IMR-90 (cell line): ENCODE results near the gene MAT2B. TPM values are rescaled to one million over a fixed set of nuclear protein-coding genes. Genes with fewer than 3 reads are reported as not detected.

Experiments used
- ATAC-seq: fragments of 200-7000 bp; cut with Tn5 transposase; 2 replicates; pipeline ENCODE4 v1.9.1; 2020; ENCODE audit warnings: low read depth, mild to moderate bottlenecking, moderate library complexity
- BruUV-seq: library from RNA; stranded (reverse); fragments of 400-500 nt; replicated peaks from 2 replicates; lab custom pipeline; 2021; lab: Mats Ljungman, UMichigan
- CTCF ChIA-PET: fragments of 300-600 bp; formaldehyde crosslinking; extraction: SDS; loops from one replicate; lab custom pipeline; 2021; ENCODE audit warnings: antibody characterized with exemption; lab: Yijun Ruan, JAX
- POLR2A ChIA-PET: fragments of 300-600 bp; sonication (Branson Sonifier 250); formaldehyde crosslinking; loops from one replicate; lab custom pipeline; 2022; ENCODE audit warnings: antibody characterized with exemption; ENCODE audit not compliant: unreplicated experiment; lab: Charles Lee
- DNase-seq: peaks from one replicate; pipeline ENCODE4 v3.0.0; 2013
- H2AFZ ChIP-seq: replicated peaks from 2 replicates; pipeline ENCODE3; 2013; ENCODE audit warnings: low read length, mild to moderate bottlenecking; ENCODE audit not compliant: poor library complexity
- H2AK5ac ChIP-seq: 2 replicates; pipeline ENCODE4 v1.6.1; 2013; ENCODE audit warnings: low read depth, low read length, inconsistent platforms
- H2AK9ac ChIP-seq: replicated peaks from 2 replicates; pipeline ENCODE3; 2013; ENCODE audit warnings: mild to moderate bottlenecking, low read depth, low read length, moderate library complexity; ENCODE audit not compliant: poor library complexity
- H2BK120ac ChIP-seq: 2 replicates; pipeline ENCODE4 v1.6.1; 2013; ENCODE audit warnings: low read depth, low read length, inconsistent platforms
- H2BK15ac ChIP-seq: 3 replicates; pipeline ENCODE4 v1.6.1; 2013; ENCODE audit warnings: low read depth, low read length, inconsistent platforms
- H2BK20ac ChIP-seq: 2 replicates; pipeline ENCODE4 v1.6.1; 2013; ENCODE audit warnings: low read depth, mild to moderate bottlenecking, inconsistent platforms, low read length, moderate library complexity
- H2BK5ac ChIP-seq: 2 replicates; pipeline ENCODE4 v1.6.1; 2013; ENCODE audit warnings: mild to moderate bottlenecking, low read depth, low read length, inconsistent platforms; ENCODE audit not compliant: poor library complexity, severe bottlenecking
- H3K14ac ChIP-seq: replicated peaks from 2 replicates; pipeline ENCODE4 v1.6.1; 2013; ENCODE audit warnings: low read depth, low read length, inconsistent platforms
- H3K18ac ChIP-seq: 2 replicates; pipeline ENCODE4 v1.6.1; 2013; ENCODE audit warnings: low read depth, low read length, control low read depth
- H3K23ac ChIP-seq: 2 replicates; pipeline ENCODE4 v1.6.1; 2013; ENCODE audit warnings: low read depth, low read length, inconsistent platforms
- H3K27ac ChIP-seq: 2 replicates; pipeline ENCODE4 v1.5.1; 2013; ENCODE audit warnings: mild to moderate bottlenecking, control low read depth, low read length; ENCODE audit not compliant: insufficient read depth
- H3K27me3 ChIP-seq: 2 replicates; pipeline ENCODE4 v1.6.1; 2013; ENCODE audit warnings: low read length; ENCODE audit not compliant: control insufficient read depth, insufficient read depth
- H3K36me3 ChIP-seq: 2 replicates; pipeline ENCODE4 v1.6.1; 2013; ENCODE audit warnings: low read length, mixed read lengths; ENCODE audit not compliant: control insufficient read depth, insufficient read depth
- H3K4ac ChIP-seq: 2 replicates; pipeline ENCODE4 v1.6.1; 2013; ENCODE audit warnings: low read depth, low read length, inconsistent platforms
- H3K4me1 ChIP-seq: 2 replicates; pipeline ENCODE4 v1.6.1; 2013; ENCODE audit warnings: low read length, mixed read lengths; ENCODE audit not compliant: control insufficient read depth, insufficient read depth
- H3K4me2 ChIP-seq: 2 replicates; pipeline ENCODE4 v1.6.1; 2013; ENCODE audit warnings: low read depth, mild to moderate bottlenecking, control low read depth, low read length, moderate library complexity
- H3K4me3 ChIP-seq: 2 replicates; pipeline ENCODE4 v1.5.1; 2013; ENCODE audit warnings: low read depth, mild to moderate bottlenecking, control low read depth, low read length, moderate library complexity; ENCODE audit not compliant: insufficient read depth
- H3K56ac ChIP-seq: 2 replicates; pipeline ENCODE4 v1.6.1; 2013; ENCODE audit warnings: low read length, inconsistent platforms; ENCODE audit not compliant: insufficient read depth; ENCODE audit errors: extremely low read depth
- H3K79me1 ChIP-seq, 2 experiments: 2 replicates each; pipeline ENCODE4 v1.6.1; 2013; ENCODE audit warnings: low read length in 2 of 2, inconsistent platforms in 1 of 2, low read depth in 1 of 2
- H3K9ac ChIP-seq: 2 replicates; pipeline ENCODE4 v1.6.1; 2013; ENCODE audit warnings: low read depth, low read length, control low read depth
- H3K9me1 ChIP-seq: 2 replicates; pipeline ENCODE4 v1.6.1; 2013; ENCODE audit warnings: low read length, inconsistent platforms; ENCODE audit not compliant: insufficient read depth
- H3K9me3 ChIP-seq: 2 replicates; pipeline ENCODE4 v1.6.1; 2013; ENCODE audit warnings: low read length; ENCODE audit not compliant: control insufficient read depth, insufficient read depth
- H4K20me1 ChIP-seq: 2 replicates; pipeline ENCODE4 v1.6.1; 2013; ENCODE audit warnings: low read length, inconsistent platforms; ENCODE audit not compliant: insufficient read depth
- H4K5ac ChIP-seq: 2 replicates; pipeline ENCODE4 v1.6.1; 2013; ENCODE audit warnings: mild to moderate bottlenecking, low read depth, low read length, control low read depth
- H4K8ac ChIP-seq, 2 experiments: 2 replicates each; pipeline ENCODE4 v1.6.1; 2013; ENCODE audit warnings: low read depth in 2 of 2, low read length in 2 of 2, control low read depth in 1 of 2, inconsistent platforms in 1 of 2
- H4K91ac ChIP-seq: 2 replicates; pipeline ENCODE4 v1.6.1; 2013; ENCODE audit warnings: low read depth, low read length, inconsistent platforms; ENCODE audit not compliant: insufficient read depth
- BHLHE40 ChIP-seq: fragments of 150-350 bp; IDR thresholded peaks from 2 replicates; pipeline ENCODE4 v1.6.1; 2016; ENCODE audit warnings: mild to moderate bottlenecking, low read depth, low read length
- CEBPB ChIP-seq: IDR thresholded peaks from 2 replicates; pipeline ENCODE4 v1.6.1; 2012; ENCODE audit warnings: low read depth, low read length, improper control_type of control experiment
- CHD1 ChIP-seq: IDR thresholded peaks from 2 replicates; pipeline ENCODE4 v1.6.1; 2012; ENCODE audit warnings: low read depth, low read length, improper control_type of control experiment
- FOS ChIP-seq: fragments of 150-350 bp; IDR thresholded peaks from 2 replicates; pipeline ENCODE4 v1.6.1; 2016; ENCODE audit warnings: low read depth, low read length
- MXI1 ChIP-seq: IDR thresholded peaks from 2 replicates; pipeline ENCODE4 v1.6.1; 2012; ENCODE audit warnings: low read depth, mild to moderate bottlenecking, low read length, moderate library complexity, borderline replicate concordance
- NFE2L2 ChIP-seq: fragments of 150-350 bp; IDR thresholded peaks from 2 replicates; pipeline ENCODE4 v1.6.1; 2016; ENCODE audit warnings: low read depth, mild to moderate bottlenecking, low read length
- POLR2A ChIP-seq: IDR thresholded peaks from 2 replicates; pipeline ENCODE4 v1.6.1; 2012; ENCODE audit warnings: mild to moderate bottlenecking, low read depth, low read length
- RAD21 ChIP-seq: IDR thresholded peaks from 2 replicates; pipeline ENCODE4 v1.6.1; 2012; ENCODE audit warnings: low read length, improper control_type of control experiment
- RFX5 ChIP-seq: IDR thresholded peaks from 2 replicates; pipeline ENCODE4 v1.8.0; 2012; ENCODE audit warnings: low read depth, mild to moderate bottlenecking, low read length, moderate library complexity
- SMC3 ChIP-seq: fragments of 150-350 bp; IDR thresholded peaks from 2 replicates; pipeline ENCODE4 v1.6.1; 2016; ENCODE audit warnings: low read depth, mild to moderate bottlenecking, antibody characterized with exemption, low read length, moderate library complexity
- WGBS, 2 experiments: methylation state at CpG; one replicate each; pipeline versions ENCODE4 v1.1.5 to v1.1.7; 2013; ENCODE audit warnings: missing lambda C conversion rate in 2 of 2; ENCODE audit not compliant: insufficient read length in 1 of 2; ENCODE audit errors: extremely low coverage in 2 of 2; 5-methylcytosine and 5-hydroxymethylcytosine counted together
- dilution Hi-C: fragments of 300-500 bp; cut with HindIII; formaldehyde crosslinking; loops from one replicate; pipeline ENCODE4 v1.14.3; 2018; ENCODE audit warnings: low sequenced_read_pairs; ENCODE audit not compliant: unreplicated experiment
- in situ Hi-C: fragments of 300-500 bp; cut with MboI; formaldehyde crosslinking; loops from 3 replicates; pipeline ENCODE4 v1.14.3; 2019; ENCODE audit warnings: low sequenced_read_pairs, inconsistent platforms, mixed read lengths
- intact Hi-C: fragments of 100-400 bp; cut with micrococcal nuclease; formaldehyde crosslinking; loops from 2 replicates; pipeline ENCODE4 v1.10.0; 2022
- polyA plus RNA-seq, 3 experiments: library from polyadenylated mRNA; depleted of rRNA; stranded (reverse); fragments of >200 nt; gene quantifications; 2 replicates each; pipeline ENCODE4 v1.2.3, GENCODE V29; 2012; ENCODE audit warnings: low replicate concordance in 1 of 3
- total RNA-seq: library from RNA; depleted of rRNA; stranded (reverse); fragments of >200 nt; gene quantifications from 2 replicates; pipeline ENCODE4 v1.2.3, GENCODE V29; 2012
- TF ChIP-seq, protein P1 (sequence below): fragments of 150-350 bp; IDR thresholded peaks from 2 replicates; pipeline ENCODE4 v1.6.1; 2017; ENCODE audit warnings: mild to moderate bottlenecking, antibody characterized with exemption, low read length, low read depth
- TF ChIP-seq, protein P2 (sequence below): conservative IDR thresholded peaks from 2 replicates; pipeline ENCODE4 v1.5.1; 2012; ENCODE audit warnings: mild to moderate bottlenecking, low read depth, low read length, improper control_type of control experiment
- TF ChIP-seq, protein P3 (sequence below): fragments of 150-350 bp; IDR thresholded peaks from 2 replicates; pipeline ENCODE4 v1.6.1; 2016; ENCODE audit warnings: low read depth, mild to moderate bottlenecking, low read length, moderate library complexity, borderline replicate concordance

MAT2B gene
- total and polyA plus RNA-seq, 2 of the 4 experiments (the other 2 are of a cell fraction) = 41.7 to 80.3 TPM

- Histone ChIP-seq H3K4me1 (no peaks in the 10 kb centered on the region), H3K14ac (peak within 1 kb of the TSS; percentile 96), H2BK15ac (peak within 1 kb of the TSS; percentile 89; the same call in 2 of the 3 replicates), H2BK5ac (peak within 1 kb of the TSS; percentile 94), H3K56ac (peak within 1 kb of the TSS; percentile 99), H3K9me1 (no peaks in the 10 kb centered on the region), H3K4ac (peak within 1 kb of the TSS; percentile 98), H4K5ac (peak within 1 kb of the TSS; percentile 95), H3K4me2 (peak within 1 kb of the TSS; percentile 96), H3K27ac (peak within 1 kb of the TSS; percentile 89), H3K79me1 (peaks cover 15 to 19% of the 10 kb centered on the region in 2 experiments; a peak in 3 of 4 replicates), H2BK120ac (peak within 1 kb of the TSS; percentile 84), H3K4me3 (peak within 1 kb of the TSS; percentile 65), H4K20me1 (no peaks in the 10 kb centered on the region), H2AFZ (peak within 1 kb of the TSS; percentile 89), H3K36me3 (peaks cover 3% of the 10 kb centered on the region; the same call in 1 of the 2 replicates), H2AK5ac (peak within 1 kb of the TSS; percentile 76), H3K27me3 (no peaks in the 10 kb centered on the region), H2BK20ac (peak within 1 kb of the TSS; percentile 48; the same call in 1 of the 2 replicates), H4K8ac (peak within 1 kb of the TSS; percentile 70 to 99), H4K91ac (peak within 1 kb of the TSS; percentile 95), H3K9me3 (no peaks in the 10 kb centered on the region), H3K18ac (peak within 1 kb of the TSS; percentile 95), H3K23ac (peak within 1 kb of the TSS; percentile 97), H2AK9ac (peak within 1 kb of the TSS; percentile 75), H3K9ac (peak within 1 kb of the TSS; percentile 90)
- POLR2A ChIA-PET = interaction anchor here (0.5 to 0.9 kb wide), 6 partner anchors 15 to 317 kb away, joined by 3 to 4 read pairs (median 3); no protein-coding TSS in a partner anchor
- CTCF ChIA-PET = interaction anchor here (0.7 kb wide), 1 partner anchor 23 kb away, joined by 3 read pairs; no protein-coding TSS in a partner anchor
- intact Hi-C loops = loop anchor here (1.0 kb wide), 1 partner anchor 44 kb away; no protein-coding TSS in a partner anchor
- in situ Hi-C loops = no loop called here
- peak; percentile 90 for ATAC-seq
- dilution Hi-C loops = no loop called here
- 1% methylated on average over 35 of the region's 59 CpGs; no CpG with 5 or more reads in 1 of the 2 experiments for WGBS, 2 experiments
- DNase-seq = peak; percentile 99
- BruUV-seq = no TSS peak
- TF ChIP-seq, protein P1, sequence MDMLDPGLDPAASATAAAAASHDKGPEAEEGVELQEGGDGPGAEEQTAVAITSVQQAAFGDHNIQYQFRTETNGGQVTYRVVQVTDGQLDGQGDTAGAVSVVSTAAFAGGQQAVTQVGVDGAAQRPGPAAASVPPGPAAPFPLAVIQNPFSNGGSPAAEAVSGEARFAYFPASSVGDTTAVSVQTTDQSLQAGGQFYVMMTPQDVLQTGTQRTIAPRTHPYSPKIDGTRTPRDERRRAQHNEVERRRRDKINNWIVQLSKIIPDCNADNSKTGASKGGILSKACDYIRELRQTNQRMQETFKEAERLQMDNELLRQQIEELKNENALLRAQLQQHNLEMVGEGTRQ = peak; percentile 5; the same call in 1 of the 2 replicates
- TF ChIP-seq NFE2L2 = no peak
- TF ChIP-seq MXI1 = peak; percentile 78; the same call in 1 of the 2 replicates
- no peak for TF ChIP-seq RAD21
- TF ChIP-seq, protein P2, sequence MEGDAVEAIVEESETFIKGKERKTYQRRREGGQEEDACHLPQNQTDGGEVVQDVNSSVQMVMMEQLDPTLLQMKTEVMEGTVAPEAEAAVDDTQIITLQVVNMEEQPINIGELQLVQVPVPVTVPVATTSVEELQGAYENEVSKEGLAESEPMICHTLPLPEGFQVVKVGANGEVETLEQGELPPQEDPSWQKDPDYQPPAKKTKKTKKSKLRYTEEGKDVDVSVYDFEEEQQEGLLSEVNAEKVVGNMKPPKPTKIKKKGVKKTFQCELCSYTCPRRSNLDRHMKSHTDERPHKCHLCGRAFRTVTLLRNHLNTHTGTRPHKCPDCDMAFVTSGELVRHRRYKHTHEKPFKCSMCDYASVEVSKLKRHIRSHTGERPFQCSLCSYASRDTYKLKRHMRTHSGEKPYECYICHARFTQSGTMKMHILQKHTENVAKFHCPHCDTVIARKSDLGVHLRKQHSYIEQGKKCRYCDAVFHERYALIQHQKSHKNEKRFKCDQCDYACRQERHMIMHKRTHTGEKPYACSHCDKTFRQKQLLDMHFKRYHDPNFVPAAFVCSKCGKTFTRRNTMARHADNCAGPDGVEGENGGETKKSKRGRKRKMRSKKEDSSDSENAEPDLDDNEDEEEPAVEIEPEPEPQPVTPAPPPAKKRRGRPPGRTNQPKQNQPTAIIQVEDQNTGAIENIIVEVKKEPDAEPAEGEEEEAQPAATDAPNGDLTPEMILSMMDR = peak; percentile 28
- TF ChIP-seq CHD1 = no peak
- TF ChIP-seq RFX5 = no peak
- TF ChIP-seq POLR2A = peak; percentile 82
- TF ChIP-seq BHLHE40 = 0 out of 2 replicates have a peak, but pooled peaks have one; percentile 6
- TF ChIP-seq CEBPB = peak; percentile 71
- TF ChIP-seq, protein P3, sequence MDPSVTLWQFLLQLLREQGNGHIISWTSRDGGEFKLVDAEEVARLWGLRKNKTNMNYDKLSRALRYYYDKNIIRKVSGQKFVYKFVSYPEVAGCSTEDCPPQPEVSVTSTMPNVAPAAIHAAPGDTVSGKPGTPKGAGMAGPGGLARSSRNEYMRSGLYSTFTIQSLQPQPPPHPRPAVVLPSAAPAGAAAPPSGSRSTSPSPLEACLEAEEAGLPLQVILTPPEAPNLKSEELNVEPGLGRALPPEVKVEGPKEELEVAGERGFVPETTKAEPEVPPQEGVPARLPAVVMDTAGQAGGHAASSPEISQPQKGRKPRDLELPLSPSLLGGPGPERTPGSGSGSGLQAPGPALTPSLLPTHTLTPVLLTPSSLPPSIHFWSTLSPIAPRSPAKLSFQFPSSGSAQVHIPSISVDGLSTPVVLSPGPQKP = no peak
- no peak for TF ChIP-seq FOS
- TF ChIP-seq SMC3 = no peak
Measured at GRCh38 chr5:163459819-163460561, 45.4 kb upstream of the MAT2B start, which contains the start of gene NUDCD2. Gene NUDCD2 (minus strand): TSS chr5:163460102. CDS start chr5:163460050, 52 bp downstream.
